Measurements from ENCODE around the gene ARMC5. TPM values are rescaled to one million over a fixed set of nuclear protein-coding genes. Genes with fewer than 3 reads are reported as not detected.

ARMC5 gene
- total RNA-seq, 1 experiment from 2014 or later: 11.3 TPM

DNA sequence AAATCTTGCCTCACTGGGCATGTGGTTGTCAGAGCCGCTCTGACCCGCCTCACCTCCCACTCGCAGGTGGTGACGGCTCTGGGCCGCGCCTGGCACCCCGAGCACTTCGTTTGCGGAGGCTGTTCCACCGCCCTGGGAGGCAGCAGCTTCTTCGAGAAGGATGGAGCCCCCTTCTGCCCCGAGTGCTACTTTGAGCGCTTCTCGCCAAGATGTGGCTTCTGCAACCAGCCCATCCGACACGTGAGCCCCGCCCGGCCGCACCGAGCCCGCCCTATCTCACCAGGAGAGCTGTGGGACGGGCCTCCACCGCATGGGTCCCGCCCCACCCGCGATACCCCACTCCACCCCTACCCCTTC, 16.6 kb downstream of the ARMC5 start (continued):
- TF ChIP-seq, protein P1, sequence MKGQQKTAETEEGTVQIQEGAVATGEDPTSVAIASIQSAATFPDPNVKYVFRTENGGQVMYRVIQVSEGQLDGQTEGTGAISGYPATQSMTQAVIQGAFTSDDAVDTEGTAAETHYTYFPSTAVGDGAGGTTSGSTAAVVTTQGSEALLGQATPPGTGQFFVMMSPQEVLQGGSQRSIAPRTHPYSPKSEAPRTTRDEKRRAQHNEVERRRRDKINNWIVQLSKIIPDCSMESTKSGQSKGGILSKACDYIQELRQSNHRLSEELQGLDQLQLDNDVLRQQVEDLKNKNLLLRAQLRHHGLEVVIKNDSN (CRISPR knock-in tag; IDR thresholded peaks at IDR 0.05): peak; percentile 40; the same call in 1 of the 2 replicates
- TF ChIP-seq ZBTB43 (CRISPR knock-in tag; IDR thresholded peaks at IDR 0.05): no peak
- no peak for TF ChIP-seq ZNF263 (CRISPR knock-in tag; IDR thresholded peaks at IDR 0.05; ENCODE audit: low read depth)
- TF ChIP-seq CDX4 (CRISPR knock-in tag; IDR thresholded peaks at IDR 0.05; ENCODE audit: borderline replicate concordance): no peak

DNA sequence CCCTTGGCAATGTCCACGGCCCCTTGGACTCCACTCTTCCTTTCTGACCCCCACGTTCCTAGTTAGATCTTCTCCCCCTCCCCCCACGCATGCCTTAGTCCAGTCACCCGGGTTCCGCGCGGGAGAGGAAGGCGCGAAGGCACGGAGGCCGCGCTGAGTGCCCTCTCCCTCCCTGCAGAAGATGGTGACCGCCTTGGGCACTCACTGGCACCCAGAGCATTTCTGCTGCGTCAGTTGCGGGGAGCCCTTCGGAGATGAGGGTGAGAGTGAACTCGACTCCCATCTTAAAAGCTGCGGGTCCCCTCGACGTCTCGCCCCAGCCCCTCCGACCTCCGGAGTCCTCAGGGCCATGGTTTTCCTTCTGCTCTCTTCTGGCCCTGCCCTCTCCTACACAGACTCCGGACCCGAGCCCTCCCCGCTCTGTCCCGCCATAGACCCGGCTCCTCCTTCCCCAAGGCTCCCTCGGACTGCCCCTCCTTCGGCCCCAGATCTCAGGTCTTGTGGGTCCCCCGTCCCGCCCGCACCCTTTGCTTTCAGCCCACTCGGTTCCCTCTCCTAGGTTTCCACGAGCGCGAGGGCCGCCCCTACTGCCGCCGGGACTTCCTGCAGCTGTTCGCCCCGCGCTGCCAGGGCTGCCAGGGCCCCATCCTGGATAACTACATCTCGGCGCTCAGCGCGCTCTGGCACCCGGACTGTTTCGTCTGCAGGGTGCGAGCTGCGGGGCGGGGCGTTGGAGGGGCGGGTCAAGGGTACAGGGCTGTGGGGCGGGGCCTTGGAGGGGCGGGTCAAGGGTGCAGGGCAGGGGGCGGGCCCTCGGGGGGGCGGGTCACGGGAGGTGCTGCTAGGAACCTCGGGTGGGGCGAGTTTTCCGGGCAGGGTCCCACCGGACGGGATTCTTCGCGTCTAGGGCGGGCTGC, 17.3 kb downstream of the ARMC5 start:
- peaks cover 88% of the 10 kb centered on the region for H3K27me3 Mint-ChIP-seq (ENCODE audit: low read depth)
- peak; percentile 86 for DNase-seq (ENCODE audit: low spot score)
- H3K4me1 Mint-ChIP-seq: peaks cover 9% of the 10 kb centered on the region
- H3K4me3 Mint-ChIP-seq: peak overlapping the region; percentile 81
- ChIA-PET POLR2A (interaction anchor here (0.5 to 2.1 kb wide), 7 partner anchors 10 to 422 kb away, joined by 4 to 10 read pairs (median 5); partner anchors contain the start of gene ARMC5), CTCF (interaction anchor here (0.8 to 13.1 kb wide), 12 partner anchors 11 to 434 kb away, joined by 3 to 221 read pairs (median 6); partner anchors contain the start of genes ARMC5, RUSF1 and ZNF267)
- ATAC-seq: peak; percentile 61
- H3K36me3 Mint-ChIP-seq: no peaks in the 10 kb centered on the region
- no peak overlapping the region for H3K27ac Mint-ChIP-seq
- H3K9me3 Mint-ChIP-seq: 0 out of 2 replicates have a peak, but pooled peaks cover 5% of the 10 kb centered on the region
- TF ChIP-seq NR3C1 (CRISPR knock-in tag; conservative IDR thresholded peaks at IDR 0.05; ENCODE audit: low read depth) (no peak), CREB1 (CRISPR knock-in tag; IDR thresholded peaks at IDR 0.05) (no peak), CDX4 (CRISPR knock-in tag; IDR thresholded peaks at IDR 0.05; ENCODE audit: borderline replicate concordance) (no peak), NFE2L1 (CRISPR knock-in tag; IDR thresholded peaks at IDR 0.05) (peak; percentile 76), ZNF423 (CRISPR knock-in tag; IDR thresholded peaks at IDR 0.05) (no peak), ZBTB43 (CRISPR knock-in tag; IDR thresholded peaks at IDR 0.05) (no peak), ZNF396 (CRISPR knock-in tag; IDR thresholded peaks at IDR 0.05; ENCODE audit: borderline replicate concordance) (no peak), FOXP1 (CRISPR knock-in tag; IDR thresholded peaks at IDR 0.05; ENCODE audit: borderline replicate concordance) (peak; percentile 4; the same call in 1 of the 2 replicates), SP1 (CRISPR knock-in tag; conservative IDR thresholded peaks at IDR 0.05) (0 out of 2 replicates have a peak, but pooled peaks have one; percentile 10)
- TF ChIP-seq, protein P2, sequence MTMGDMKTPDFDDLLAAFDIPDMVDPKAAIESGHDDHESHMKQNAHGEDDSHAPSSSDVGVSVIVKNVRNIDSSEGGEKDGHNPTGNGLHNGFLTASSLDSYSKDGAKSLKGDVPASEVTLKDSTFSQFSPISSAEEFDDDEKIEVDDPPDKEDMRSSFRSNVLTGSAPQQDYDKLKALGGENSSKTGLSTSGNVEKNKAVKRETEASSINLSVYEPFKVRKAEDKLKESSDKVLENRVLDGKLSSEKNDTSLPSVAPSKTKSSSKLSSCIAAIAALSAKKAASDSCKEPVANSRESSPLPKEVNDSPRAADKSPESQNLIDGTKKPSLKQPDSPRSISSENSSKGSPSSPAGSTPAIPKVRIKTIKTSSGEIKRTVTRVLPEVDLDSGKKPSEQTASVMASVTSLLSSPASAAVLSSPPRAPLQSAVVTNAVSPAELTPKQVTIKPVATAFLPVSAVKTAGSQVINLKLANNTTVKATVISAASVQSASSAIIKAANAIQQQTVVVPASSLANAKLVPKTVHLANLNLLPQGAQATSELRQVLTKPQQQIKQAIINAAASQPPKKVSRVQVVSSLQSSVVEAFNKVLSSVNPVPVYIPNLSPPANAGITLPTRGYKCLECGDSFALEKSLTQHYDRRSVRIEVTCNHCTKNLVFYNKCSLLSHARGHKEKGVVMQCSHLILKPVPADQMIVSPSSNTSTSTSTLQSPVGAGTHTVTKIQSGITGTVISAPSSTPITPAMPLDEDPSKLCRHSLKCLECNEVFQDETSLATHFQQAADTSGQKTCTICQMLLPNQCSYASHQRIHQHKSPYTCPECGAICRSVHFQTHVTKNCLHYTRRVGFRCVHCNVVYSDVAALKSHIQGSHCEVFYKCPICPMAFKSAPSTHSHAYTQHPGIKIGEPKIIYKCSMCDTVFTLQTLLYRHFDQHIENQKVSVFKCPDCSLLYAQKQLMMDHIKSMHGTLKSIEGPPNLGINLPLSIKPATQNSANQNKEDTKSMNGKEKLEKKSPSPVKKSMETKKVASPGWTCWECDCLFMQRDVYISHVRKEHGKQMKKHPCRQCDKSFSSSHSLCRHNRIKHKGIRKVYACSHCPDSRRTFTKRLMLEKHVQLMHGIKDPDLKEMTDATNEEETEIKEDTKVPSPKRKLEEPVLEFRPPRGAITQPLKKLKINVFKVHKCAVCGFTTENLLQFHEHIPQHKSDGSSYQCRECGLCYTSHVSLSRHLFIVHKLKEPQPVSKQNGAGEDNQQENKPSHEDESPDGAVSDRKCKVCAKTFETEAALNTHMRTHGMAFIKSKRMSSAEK (CRISPR knock-in tag; IDR thresholded peaks at IDR 0.05; ENCODE audit: borderline replicate concordance): no peak
- TF ChIP-seq, protein P3, sequence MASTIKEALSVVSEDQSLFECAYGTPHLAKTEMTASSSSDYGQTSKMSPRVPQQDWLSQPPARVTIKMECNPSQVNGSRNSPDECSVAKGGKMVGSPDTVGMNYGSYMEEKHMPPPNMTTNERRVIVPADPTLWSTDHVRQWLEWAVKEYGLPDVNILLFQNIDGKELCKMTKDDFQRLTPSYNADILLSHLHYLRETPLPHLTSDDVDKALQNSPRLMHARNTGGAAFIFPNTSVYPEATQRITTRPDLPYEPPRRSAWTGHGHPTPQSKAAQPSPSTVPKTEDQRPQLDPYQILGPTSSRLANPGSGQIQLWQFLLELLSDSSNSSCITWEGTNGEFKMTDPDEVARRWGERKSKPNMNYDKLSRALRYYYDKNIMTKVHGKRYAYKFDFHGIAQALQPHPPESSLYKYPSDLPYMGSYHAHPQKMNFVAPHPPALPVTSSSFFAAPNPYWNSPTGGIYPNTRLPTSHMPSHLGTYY (CRISPR knock-in tag; IDR thresholded peaks at IDR 0.05): no peak
- TF ChIP-seq, protein P4, sequence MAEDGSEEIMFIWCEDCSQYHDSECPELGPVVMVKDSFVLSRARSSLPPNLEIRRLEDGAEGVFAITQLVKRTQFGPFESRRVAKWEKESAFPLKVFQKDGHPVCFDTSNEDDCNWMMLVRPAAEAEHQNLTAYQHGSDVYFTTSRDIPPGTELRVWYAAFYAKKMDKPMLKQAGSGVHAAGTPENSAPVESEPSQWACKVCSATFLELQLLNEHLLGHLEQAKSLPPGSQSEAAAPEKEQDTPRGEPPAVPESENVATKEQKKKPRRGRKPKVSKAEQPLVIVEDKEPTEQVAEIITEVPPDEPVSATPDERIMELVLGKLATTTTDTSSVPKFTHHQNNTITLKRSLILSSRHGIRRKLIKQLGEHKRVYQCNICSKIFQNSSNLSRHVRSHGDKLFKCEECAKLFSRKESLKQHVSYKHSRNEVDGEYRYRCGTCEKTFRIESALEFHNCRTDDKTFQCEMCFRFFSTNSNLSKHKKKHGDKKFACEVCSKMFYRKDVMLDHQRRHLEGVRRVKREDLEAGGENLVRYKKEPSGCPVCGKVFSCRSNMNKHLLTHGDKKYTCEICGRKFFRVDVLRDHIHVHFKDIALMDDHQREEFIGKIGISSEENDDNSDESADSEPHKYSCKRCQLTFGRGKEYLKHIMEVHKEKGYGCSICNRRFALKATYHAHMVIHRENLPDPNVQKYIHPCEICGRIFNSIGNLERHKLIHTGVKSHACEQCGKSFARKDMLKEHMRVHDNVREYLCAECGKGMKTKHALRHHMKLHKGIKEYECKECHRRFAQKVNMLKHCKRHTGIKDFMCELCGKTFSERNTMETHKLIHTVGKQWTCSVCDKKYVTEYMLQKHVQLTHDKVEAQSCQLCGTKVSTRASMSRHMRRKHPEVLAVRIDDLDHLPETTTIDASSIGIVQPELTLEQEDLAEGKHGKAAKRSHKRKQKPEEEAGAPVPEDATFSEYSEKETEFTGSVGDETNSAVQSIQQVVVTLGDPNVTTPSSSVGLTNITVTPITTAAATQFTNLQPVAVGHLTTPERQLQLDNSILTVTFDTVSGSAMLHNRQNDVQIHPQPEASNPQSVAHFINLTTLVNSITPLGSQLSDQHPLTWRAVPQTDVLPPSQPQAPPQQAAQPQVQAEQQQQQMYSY (CRISPR knock-in tag; IDR thresholded peaks at IDR 0.05): peak; percentile 72; the same call in 1 of the 2 replicates
- TF ChIP-seq, protein P5, sequence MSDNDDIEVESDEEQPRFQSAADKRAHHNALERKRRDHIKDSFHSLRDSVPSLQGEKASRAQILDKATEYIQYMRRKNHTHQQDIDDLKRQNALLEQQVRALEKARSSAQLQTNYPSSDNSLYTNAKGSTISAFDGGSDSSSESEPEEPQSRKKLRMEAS (CRISPR knock-in tag; IDR thresholded peaks at IDR 0.05): peak; percentile 56
